Tibial nerve (tissue), 4 donors: ENCODE data around the gene NGEF.

Experiments
- EP300 ChIP-seq, 2 donors: sonication (generic); formaldehyde crosslinking; IDR thresholded peaks; one replicate each; pipeline ENCODE4 v1.6.1; 2017; ENCODE audit warnings: antibody characterized with exemption in 2 of 2, mild to moderate bottlenecking in 1 of 2
- POLR2A ChIP-seq, 2 donors: fragments of 450-650 bp; IDR thresholded peaks; one replicate each; pipeline ENCODE4 v1.6.1; 2017; ENCODE audit warnings: antibody characterized with exemption in 2 of 2, mild to moderate bottlenecking in 2 of 2, moderate library complexity in 2 of 2
- TF ChIP-seq, protein P1 (sequence below), 5 experiments: fragments of 200-600 bp in 3 of 5; fragments of 450-650 bp in 2 of 5; sonication (generic) in 3 of 5; IDR thresholded peaks; one replicate each; pipeline ENCODE4 v1.5.1; 2016 to 2019; ENCODE audit warnings: antibody characterized with exemption in 5 of 5, mild to moderate bottlenecking in 3 of 5, moderate library complexity in 2 of 5

DNA sequence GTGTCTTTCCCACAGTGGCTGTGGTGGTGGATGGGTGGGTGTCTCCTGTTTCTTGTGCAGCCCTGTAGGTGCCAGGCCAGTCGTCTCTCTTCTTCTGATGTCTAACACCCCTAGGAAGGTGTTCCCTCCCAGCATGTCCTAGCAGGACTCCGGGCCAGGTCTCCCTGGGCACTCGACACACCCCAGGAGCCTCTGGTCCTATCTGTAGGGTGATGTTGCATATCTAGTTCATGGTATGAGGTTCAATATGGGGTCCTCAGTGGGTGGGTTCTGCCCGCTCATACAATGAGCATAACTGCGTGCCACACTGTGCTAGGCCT lies 14.4 kb downstream of the NGEF start:
- TF ChIP-seq, protein P1, sequence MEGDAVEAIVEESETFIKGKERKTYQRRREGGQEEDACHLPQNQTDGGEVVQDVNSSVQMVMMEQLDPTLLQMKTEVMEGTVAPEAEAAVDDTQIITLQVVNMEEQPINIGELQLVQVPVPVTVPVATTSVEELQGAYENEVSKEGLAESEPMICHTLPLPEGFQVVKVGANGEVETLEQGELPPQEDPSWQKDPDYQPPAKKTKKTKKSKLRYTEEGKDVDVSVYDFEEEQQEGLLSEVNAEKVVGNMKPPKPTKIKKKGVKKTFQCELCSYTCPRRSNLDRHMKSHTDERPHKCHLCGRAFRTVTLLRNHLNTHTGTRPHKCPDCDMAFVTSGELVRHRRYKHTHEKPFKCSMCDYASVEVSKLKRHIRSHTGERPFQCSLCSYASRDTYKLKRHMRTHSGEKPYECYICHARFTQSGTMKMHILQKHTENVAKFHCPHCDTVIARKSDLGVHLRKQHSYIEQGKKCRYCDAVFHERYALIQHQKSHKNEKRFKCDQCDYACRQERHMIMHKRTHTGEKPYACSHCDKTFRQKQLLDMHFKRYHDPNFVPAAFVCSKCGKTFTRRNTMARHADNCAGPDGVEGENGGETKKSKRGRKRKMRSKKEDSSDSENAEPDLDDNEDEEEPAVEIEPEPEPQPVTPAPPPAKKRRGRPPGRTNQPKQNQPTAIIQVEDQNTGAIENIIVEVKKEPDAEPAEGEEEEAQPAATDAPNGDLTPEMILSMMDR (IDR thresholded peaks at IDR 0.05): no peak
- no peak for TF ChIP-seq POLR2A (IDR thresholded peaks at IDR 0.05)
- no peak for TF ChIP-seq EP300 (IDR thresholded peaks at IDR 0.05)
